Esophagus muscularis mucosa (tissue), 4 donors: ENCODE measurements around the gene RNASE8. TPM values are rescaled to one million over a fixed set of nuclear protein-coding genes. Genes with fewer than 3 reads are reported as not detected.
A peak's percentile ranks its signal among the peaks of the same experiment; 100 is the strongest.

Source experiments
- DNase-seq: peaks from one replicate; pipeline ENCODE4 v3.0.0-alpha.2; 2017; ENCODE audit errors: extremely low spot score
- H3K27ac ChIP-seq, 4 donors: fragments of 200-600 bp; sonication (generic); replicated peaks in 1 of 4; 1 replicate in 3 of 4; 2 replicates in 1 of 4; pipeline ENCODE4 v1.5.1; 2016 to 2019; ENCODE audit warnings: mild to moderate bottlenecking in 1 of 4
- H3K27me3 ChIP-seq, 4 donors: fragments of 200-600 bp; sonication (generic); one replicate each; pipeline versions ENCODE4 v1.5.1 to v1.6.0; 2016 to 2019
- H3K36me3 ChIP-seq, 4 donors: fragments of 200-600 bp; sonication (generic); one replicate each; pipeline ENCODE4 v1.5.1; 2016 to 2019
- H3K4me1 ChIP-seq, 4 donors: fragments of 200-600 bp; sonication (generic); one replicate each; pipeline ENCODE4 v1.5.1; 2016 to 2019
- H3K4me3 ChIP-seq, 4 donors: fragments of 200-600 bp; sonication (generic); 1 replicate in 2 of 4; 2 replicates in 2 of 4; pipeline ENCODE4 v1.5.1; 2016 to 2019; ENCODE audit warnings: mild to moderate bottlenecking in 4 of 4, moderate library complexity in 1 of 4
- H3K9me3 ChIP-seq, 4 donors: fragments of 200-600 bp; sonication (generic); 1 replicate in 3 of 4; 2 replicates in 1 of 4; pipeline ENCODE4 v1.5.1; 2016 to 2019
- EP300 ChIP-seq: sonication (generic); formaldehyde crosslinking; IDR thresholded peaks from one replicate; pipeline ENCODE4 v1.6.1; 2017; ENCODE audit warnings: antibody characterized with exemption
- POLR2A ChIP-seq: fragments of 450-650 bp; IDR thresholded peaks from one replicate; pipeline ENCODE4 v1.6.1; 2017; ENCODE audit warnings: antibody characterized with exemption, moderate library complexity, mild to moderate bottlenecking, low read depth
- POLR2AphosphoS5 ChIP-seq, 2 donors: sonication (generic); formaldehyde crosslinking; IDR thresholded peaks; one replicate each; pipeline ENCODE4 v1.6.1; 2017; ENCODE audit warnings: antibody characterized with exemption in 2 of 2
- WGBS: methylation state at CpG from one replicate; pipeline ENCODE4 v1.1.5; 2018; 5-methylcytosine and 5-hydroxymethylcytosine counted together
- intact Hi-C: fragments of 100-400 bp; cut with DNase I; formaldehyde crosslinking; loops from one replicate; pipeline ENCODE4 v1.15.1; 2023
- total RNA-seq, 4 donors: library from RNA; depleted of rRNA; stranded (reverse); fragments of >200 nt; gene quantifications; one replicate each; pipeline versions ENCODE4 v1.1.0 to v1.2.1, GENCODE V29; 2016
- TF ChIP-seq, protein P1 (sequence below), 3 experiments: fragments of 200-600 bp in 2 of 3; fragments of 450-650 bp in 1 of 3; sonication (generic) in 2 of 3; IDR thresholded peaks; one replicate each; pipeline ENCODE4 v1.5.1; 2017 to 2019; ENCODE audit warnings: antibody characterized with exemption in 3 of 3, mild to moderate bottlenecking in 2 of 3, moderate library complexity in 1 of 3

The RNASE8 gene
- total RNA-seq, 4 donors from 2014 or later = not detected

DNA sequence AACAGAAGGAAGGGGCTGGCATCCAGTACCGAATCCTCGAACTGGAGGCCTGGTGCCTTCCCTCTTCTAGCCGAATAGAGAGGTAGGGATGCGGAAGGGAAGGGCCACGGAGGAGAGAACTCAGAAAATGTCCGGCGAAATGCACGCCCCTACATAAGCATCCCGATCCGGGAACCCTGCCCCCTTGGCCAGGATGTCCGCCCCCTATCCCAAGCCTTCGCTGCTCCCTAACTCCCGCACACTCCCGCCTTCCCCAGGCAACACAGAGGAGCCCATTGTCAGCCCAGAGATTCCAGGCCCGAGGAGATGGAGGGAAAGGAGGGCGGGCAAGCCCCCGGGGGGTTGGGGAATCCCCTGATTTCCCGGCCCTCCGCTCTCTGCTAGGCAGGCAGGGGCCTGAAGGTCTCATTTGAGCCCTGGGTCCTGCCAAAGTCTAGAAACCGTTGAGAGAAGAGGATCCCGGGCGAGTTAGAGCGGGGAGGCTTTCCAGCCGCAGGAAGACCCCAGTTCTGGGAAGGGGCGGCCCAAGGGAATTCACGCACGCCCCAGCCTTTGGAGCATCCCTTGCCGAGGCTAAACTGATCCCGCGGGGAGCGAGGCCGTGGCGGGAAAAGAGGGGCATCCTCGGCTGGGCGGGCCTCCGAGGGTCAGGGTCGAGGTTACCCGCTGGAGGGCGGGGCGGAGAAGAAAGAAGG is 11.9 kb downstream of the RNASE8 start:
- WGBS = under 1% methylated on average over 24 of the region's 40 CpGs
- TF ChIP-seq, protein P1, sequence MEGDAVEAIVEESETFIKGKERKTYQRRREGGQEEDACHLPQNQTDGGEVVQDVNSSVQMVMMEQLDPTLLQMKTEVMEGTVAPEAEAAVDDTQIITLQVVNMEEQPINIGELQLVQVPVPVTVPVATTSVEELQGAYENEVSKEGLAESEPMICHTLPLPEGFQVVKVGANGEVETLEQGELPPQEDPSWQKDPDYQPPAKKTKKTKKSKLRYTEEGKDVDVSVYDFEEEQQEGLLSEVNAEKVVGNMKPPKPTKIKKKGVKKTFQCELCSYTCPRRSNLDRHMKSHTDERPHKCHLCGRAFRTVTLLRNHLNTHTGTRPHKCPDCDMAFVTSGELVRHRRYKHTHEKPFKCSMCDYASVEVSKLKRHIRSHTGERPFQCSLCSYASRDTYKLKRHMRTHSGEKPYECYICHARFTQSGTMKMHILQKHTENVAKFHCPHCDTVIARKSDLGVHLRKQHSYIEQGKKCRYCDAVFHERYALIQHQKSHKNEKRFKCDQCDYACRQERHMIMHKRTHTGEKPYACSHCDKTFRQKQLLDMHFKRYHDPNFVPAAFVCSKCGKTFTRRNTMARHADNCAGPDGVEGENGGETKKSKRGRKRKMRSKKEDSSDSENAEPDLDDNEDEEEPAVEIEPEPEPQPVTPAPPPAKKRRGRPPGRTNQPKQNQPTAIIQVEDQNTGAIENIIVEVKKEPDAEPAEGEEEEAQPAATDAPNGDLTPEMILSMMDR (IDR thresholded peaks at IDR 0.05) = no peak
- TF ChIP-seq POLR2A (no peak), POLR2AphosphoS5 (IDR thresholded peaks at IDR 0.05) (no peak)
- no peaks in the 10 kb centered on the region for H3K9me3 ChIP-seq

DNA sequence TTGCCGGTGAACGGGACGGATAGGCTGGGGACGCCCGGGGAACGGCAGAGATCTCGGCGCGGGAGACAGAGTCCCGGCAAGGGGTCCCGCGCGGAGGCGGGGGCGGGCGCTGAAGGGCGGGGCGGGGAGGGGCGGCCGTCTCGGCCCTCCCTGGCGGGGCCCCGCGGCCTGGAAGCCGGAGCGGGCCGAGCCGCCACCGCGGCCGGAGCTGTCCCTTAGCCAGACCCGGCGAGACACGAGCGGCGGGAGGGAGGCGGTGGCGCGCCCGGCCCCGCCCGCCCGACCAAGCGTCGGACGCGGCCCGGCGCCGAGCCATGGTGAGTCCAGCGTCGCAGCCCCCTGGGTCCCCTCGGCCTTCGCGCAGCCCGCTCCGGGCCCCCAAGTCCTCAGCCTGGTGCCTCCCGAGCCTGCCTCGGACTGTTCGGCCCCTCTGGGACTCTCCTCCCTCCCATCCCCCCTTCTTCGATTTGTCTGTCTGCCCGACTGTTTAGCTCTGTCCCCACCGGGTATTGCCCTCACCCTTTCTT is 12.5 kb downstream of the RNASE8 start, which contains the start of gene ARHGEF40:
Gene ARHGEF40, plus strand, starts transcription at position 222 of the 527 bp plus-strand sequence. Its CDS starts 93 bp downstream, at position 315.
- WGBS = 0% methylated on average over 40 of the region's 63 CpGs
- H3K4me1 ChIP-seq = peaks cover 33 to 56% (median 50%) of the 10 kb centered on the region in 4 donors
- intact Hi-C loops = loop anchor here (2.0 kb wide), 1 partner anchor 23 kb away; no protein-coding TSS in a partner anchor
- peak within 1 kb of the TSS; percentile 76 to 86 (median 81) for H3K4me3 ChIP-seq
- H3K9me3 ChIP-seq = no peaks in the 10 kb centered on the region
- DNase-seq = no peak
- peaks cover 0 to 24% (median 22%) of the 10 kb centered on the region in 4 donors for H3K36me3 ChIP-seq
- no peaks in the 10 kb centered on the region for H3K27me3 ChIP-seq
- TF ChIP-seq POLR2AphosphoS5 (IDR thresholded peaks at IDR 0.05) = peak in 1 of 2 donors; percentile 17
- TF ChIP-seq POLR2A = no peak
- peak within 1 kb of the TSS; percentile 88 to 90 (median 90) for H3K27ac ChIP-seq

More for the DNA sequence above, 11.9 kb downstream of the RNASE8 start:
- Histone ChIP-seq H3K27me3 (no peaks in the 10 kb centered on the region), H3K36me3 (peaks cover 0 to 18% (median 15%) of the 10 kb centered on the region in 4 donors), H3K4me1 (peaks cover 33 to 54% (median 49%) of the 10 kb centered on the region in 4 donors), H3K27ac (peak overlapping the region; percentile 88 to 90 (median 90)), H3K4me3 (peak overlapping the region; percentile 76 to 86 (median 81))
- intact Hi-C loops = loop anchor here (2.0 kb wide), 2 partner anchors 23 to 35 kb away; no protein-coding TSS in a partner anchor
- no peak for DNase-seq

- peak overlapping the region; percentile 76 to 86 (median 81) for H3K4me3 ChIP-seq
- WGBS = under 1% methylated on average over 20 of the region's 23 CpGs
- peak overlapping the region; percentile 88 to 90 (median 90) for H3K27ac ChIP-seq
- TF ChIP-seq, protein P1 (IDR thresholded peaks at IDR 0.05) = no peak
- TF ChIP-seq POLR2AphosphoS5 (IDR thresholded peaks at IDR 0.05) = no peak
- TF ChIP-seq EP300 = no peak
- TF ChIP-seq POLR2A = no peak
- peaks cover 2 to 30% (median 27%) of the 10 kb centered on the region in 4 donors for H3K36me3 ChIP-seq
- H3K4me1 ChIP-seq = peaks cover 33 to 56% (median 50%) of the 10 kb centered on the region in 4 donors
- DNase-seq = no peak
- intact Hi-C loops = loop anchor here (2.0 kb wide), 1 partner anchor 22 kb away; no protein-coding TSS in a partner anchor
- H3K9me3 ChIP-seq = no peaks in the 10 kb centered on the region
- H3K27me3 ChIP-seq = no peaks in the 10 kb centered on the region
Measured at GRCh38 chr14:21070610-21071224, 13.1 kb downstream of the RNASE8 start.

- H3K27ac ChIP-seq = peak overlapping the region; percentile 88 to 90 (median 90)
- H3K4me3 ChIP-seq = peak overlapping the region; percentile 76 to 86 (median 81)
- WGBS = 0% methylated on average over 24 of the region's 37 CpGs
- TF ChIP-seq, protein P1 (IDR thresholded peaks at IDR 0.05) = no peak
- peak in 1 of 2 donors; percentile 58 for TF ChIP-seq POLR2AphosphoS5 (IDR thresholded peaks at IDR 0.05)
- TF ChIP-seq POLR2A = no peak
- H3K36me3 ChIP-seq = peaks cover 7 to 37% (median 34%) of the 10 kb centered on the region in 4 donors
- H3K4me1 ChIP-seq = peaks cover 33 to 56% (median 50%) of the 10 kb centered on the region in 4 donors
- no peak for DNase-seq
- no peaks in the 10 kb centered on the region for H3K27me3 ChIP-seq
- intact Hi-C loops = loop anchor here (2.0 kb wide), 1 partner anchor 21 kb away; no protein-coding TSS in a partner anchor
- H3K9me3 ChIP-seq = no peaks in the 10 kb centered on the region
Measured at GRCh38 chr14:21071225-21072030, 13.8 kb downstream of the RNASE8 start.
